GM21515 (cell line): ENCODE results near the gene SRSF3.
"Not testable (repeated sequence)": the region's sequence is repeated elsewhere in the genome, so short reads cannot be mapped to it uniquely, and the experiment has no call there.

Source experiments
- ATAC-seq: cut with Tn5 transposase; IDR thresholded peaks from one replicate; pipeline ENCODE4 v1.9.1; 2021; ENCODE audit not compliant: unreplicated experiment

Gene SRSF3

GRCh38 chr6:36604090-36605060 lies 10.2 kb downstream of the SRSF3 start:
- no peak for ATAC-seq

GRCh38 chr6:36605143-36605542 lies 11.0 kb downstream of the SRSF3 start:
- no peak for ATAC-seq

- ATAC-seq, result no peak
These were observed 11.6 kb downstream of the SRSF3 start for GRCh38 chr6:36605560-36606391.

DNA sequence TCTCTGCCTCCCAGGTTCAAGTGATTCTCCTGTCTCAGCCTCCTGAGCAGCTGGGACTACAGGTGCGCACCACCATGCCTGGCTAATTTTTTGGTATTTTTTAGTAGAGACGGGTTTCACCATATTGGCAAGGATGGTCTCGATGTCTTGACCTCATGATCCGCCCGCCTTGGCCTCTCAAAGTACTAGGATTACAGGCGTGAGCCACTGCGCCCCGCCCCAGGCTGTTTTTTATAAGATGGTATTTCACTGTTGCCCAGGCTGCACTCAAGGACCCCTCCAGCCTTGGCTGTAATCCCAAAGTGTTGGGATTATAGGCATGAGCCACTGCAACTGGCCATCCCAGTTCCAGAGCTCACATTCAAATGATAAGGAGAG lies 13.1 kb downstream of the SRSF3 start:
- not testable (repeated sequence) for ATAC-seq

- ATAC-seq, result no peak
These were observed 13.7 kb downstream of the SRSF3 start for GRCh38 chr6:36607683-36608386.

DNA sequence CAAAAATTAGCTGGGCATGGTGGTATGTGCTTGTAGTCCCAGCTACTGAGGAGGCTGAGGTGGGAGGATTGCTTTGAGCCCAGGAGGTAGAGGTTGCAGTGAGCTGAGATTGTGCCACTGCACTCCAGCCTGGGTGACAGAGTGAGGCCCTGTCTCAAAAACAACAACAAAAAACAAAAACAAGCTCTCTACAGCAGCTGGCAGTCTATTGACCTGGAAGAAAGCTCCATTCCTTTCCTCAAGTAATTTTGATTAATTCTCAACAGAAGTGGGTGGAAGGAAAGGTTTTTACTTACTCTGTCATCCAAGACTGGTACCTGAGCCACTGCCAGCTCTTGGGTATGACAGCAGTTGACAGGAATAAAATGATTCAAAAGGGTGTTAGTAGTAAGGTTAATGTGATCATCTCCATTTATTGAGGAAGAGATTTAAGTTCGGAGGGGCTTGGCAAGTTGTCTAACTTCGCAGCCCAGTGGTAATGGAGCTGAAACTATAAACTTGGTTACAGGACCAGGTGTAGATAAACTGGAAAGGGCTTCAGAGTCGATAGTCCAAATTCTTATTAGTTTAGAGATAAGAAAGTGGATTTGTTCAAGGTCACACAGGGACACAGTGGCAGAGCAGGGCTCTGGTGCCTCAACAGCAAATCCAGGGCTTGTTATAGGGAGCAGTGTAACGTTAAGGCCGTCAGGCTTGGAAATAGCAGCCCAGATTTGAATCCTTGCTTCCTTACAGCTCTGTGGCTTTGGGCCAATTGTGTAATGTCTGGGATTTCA lies 14.8 kb downstream of the SRSF3 start:
- no peak for ATAC-seq

- ATAC-seq, result no peak
These were observed 15.4 kb downstream of the SRSF3 start for GRCh38 chr6:36609582-36609981.

DNA sequence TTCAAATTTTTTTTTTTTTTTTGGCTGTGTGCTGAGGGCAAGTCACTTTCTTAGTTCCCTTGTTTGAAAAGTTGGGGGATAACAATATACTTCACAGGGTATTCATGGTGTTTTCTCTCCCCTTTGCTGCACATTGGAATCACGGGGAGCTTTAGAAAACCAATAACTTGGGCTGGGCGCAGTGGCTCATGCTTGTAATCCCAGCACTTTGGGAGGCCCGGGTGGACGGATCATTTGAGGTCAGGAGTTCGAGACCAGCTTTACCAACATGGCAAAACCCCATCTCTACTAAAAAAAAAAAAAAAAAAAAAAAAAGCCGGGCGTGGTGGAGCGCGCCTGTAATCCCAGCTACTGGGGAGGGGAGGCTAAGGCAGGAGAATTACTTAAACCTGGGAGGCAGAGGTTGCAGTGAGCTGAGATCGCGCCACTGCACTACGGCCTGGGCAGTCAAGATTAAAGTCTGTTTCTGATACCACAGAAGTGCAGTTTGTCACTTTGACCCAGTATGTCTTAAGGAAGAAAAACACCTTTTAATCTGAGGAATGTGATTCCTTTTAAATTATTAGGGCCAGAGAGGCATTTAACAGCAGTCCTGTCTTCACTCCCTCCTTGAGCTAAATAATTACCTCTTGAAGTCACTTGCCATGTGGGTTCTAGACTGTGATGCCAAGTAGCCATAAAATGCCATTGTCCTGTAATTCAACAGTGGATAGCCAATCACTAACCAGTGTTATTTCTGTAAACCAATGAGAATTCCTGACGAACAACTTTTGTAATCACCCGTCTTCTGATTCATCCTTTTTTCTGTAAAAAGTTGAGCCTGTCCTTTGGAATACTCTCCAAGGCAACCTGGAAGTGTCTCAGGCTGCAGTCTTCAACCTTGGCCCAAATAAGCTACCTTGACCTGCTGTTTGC lies 16.1 kb downstream of the SRSF3 start:
- ATAC-seq, result no peak

GRCh38 chr6:36610956-36611336 lies 16.8 kb downstream of the SRSF3 start:
- no peak for ATAC-seq

- not testable (repeated sequence) for ATAC-seq
These were observed 17.5 kb downstream of the SRSF3 start for GRCh38 chr6:36611679-36612078.

DNA sequence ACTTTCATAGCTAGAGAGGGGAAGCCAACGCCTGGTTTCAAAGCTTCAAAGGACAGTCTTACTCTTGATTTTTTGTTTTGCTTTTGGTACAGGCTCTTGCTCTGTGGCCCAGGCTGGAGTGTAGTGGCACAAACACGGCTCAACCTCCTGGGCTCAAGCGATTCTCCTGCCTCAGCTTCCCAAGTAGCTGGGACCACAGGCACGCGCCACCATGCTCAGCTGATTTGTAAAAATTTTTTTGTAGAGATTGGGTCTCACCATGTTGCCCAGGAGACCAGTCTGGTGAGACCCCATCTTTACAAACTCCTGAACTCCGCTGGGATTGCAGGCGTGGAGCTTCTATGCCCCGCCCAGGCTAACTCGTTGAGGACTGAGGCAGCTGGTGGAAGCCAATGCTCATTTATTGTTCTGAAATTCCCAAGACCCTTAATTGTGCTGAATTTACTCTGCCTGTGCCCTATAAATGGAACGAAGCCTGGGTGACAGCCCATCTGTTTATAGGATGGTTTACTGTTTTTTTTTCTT lies 18.0 kb downstream of the SRSF3 start:
- ATAC-seq, result no peak

GRCh38 chr6:36613200-36613995 lies 19.2 kb downstream of the SRSF3 start:
- no peak for ATAC-seq

DNA sequence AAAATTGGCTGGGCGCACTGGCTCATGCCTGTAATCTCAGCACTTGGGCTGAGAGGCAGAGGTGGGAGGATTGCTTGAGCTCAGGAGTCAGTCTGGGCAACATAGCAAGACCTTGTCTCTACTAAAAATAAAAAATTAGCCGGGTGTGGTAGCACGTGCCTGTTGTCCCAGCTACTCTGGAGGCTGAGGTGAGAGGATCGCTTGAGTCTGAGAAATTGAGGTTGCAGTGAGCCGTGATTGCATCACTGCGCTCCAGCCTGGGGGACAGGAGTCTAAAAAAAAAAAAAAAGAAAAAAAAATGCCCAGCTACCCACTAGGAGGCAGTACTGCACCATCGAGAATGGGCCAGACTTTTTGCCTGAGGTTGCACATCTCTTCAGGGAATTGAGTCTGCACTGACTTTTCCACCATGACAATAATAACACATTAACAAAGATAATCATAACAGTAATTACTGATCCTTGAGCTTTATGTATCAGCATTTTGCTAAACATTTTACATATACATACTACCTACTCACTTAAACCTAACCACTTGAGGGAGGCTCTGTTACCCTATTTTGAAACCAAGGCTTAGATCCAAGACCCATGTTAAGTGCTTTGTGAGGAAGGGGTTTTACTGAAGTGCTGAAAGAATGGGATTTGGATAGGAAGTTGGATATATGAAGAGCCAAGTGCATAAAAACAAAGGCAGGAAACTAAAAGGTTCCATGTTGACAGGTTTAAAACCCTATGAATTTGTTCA lies 21.0 kb downstream of the SRSF3 start:
- no peak for ATAC-seq

- ATAC-seq, result no peak
These were observed 22.8 kb downstream of the SRSF3 start for GRCh38 chr6:36616893-36617521.

DNA sequence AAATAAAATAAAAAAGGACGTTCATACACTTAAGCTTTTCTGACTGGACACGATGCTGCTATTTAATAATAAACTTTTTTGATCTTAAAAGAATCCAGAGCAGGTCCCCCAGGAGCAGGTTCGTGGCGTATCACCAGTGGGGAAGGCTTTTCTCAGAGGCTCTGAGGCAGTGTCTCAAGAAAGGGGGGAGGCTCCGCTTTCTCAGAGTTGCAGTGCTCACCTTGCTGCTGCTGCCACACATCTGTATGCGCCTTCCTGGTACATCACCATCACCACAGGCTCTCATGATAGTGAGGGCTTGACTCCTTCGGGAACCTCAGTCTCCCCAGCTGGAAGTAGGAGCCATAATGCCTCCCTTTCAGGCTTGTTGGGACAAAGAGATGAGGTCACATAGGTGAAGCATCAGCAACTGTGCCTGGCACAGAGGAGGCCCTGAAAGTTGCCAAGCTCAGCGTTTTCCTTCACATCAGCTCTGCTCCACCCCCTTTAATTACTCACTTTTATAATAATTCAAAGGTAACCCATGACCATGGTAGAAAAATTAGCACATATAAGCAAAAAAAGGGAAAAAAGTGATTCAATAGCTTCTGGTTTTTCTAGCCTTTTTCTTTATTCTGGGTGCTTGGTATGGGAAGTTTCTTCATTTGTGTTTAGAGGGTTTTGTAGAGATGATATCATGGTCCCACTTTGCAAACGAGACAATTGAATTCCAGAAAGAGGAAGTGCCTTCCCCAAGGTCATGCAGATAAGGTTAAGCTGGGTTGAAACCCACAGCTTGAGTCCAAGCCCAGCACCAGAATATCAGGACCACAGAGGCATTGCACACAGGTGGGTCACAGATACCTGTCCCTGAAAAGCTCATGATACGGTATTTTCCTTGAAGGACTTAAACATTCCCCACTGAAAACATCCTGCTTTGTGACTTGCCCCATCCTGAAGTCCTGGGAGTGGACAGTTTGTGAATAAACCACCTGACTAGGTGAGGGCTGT lies 24.5 kb downstream of the SRSF3 start:
- ATAC-seq, result no peak

DNA sequence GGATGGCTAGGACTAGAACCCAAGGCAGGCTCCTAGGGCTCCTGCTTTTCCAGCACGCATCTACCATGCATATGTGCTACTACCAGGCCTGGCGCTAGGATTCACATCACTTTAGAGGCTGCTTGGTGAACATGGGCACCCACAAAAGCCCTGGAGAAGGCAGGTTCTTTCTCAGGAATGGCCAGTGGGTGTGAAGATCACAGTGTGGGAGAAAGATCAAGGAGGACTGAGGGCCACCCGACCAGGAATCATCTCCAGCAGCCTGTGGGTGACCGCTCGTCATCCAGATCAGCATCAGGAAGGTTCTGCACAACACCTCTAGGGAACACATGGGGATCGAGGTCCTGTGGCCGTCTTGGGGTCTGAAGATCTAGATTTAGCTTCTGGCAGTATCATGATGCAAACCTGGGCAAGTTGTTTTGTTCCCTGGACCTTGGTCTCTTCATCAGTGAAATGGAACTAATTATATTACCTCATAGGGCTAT lies 27.3 kb downstream of the SRSF3 start:
- ATAC-seq, result no peak
